ENCODE results near the gene HDGF. TPM values are rescaled to one million over a fixed set of nuclear protein-coding genes. Genes with fewer than 3 reads are reported as not detected.

Gene HDGF
- total RNA-seq, 2 experiments from 2014 or later, result 357 to 365 TPM

GRCh38 chr1:156705321-156705917 lies 46.1 kb downstream of the HDGF start, which contains the start of gene CRABP2:
CRABP2 (minus strand) TSS chr1:156705583; CDS start chr1:156705446, 137 bp downstream.
- H3K4me1 Mint-ChIP-seq (ENCODE audit: low read depth), result peaks cover 28% of the 10 kb centered on the region
- CTCF ChIA-PET, result interaction anchor here (0.6 to 36.2 kb wide), 15 partner anchors 9 to 185 kb away, joined by 3 to 1179 read pairs (median 6); partner anchors contain the start of genes CRABP2, ISG20L2, METTL25B and MRPL24
- intact Hi-C loops (cut with micrococcal nuclease), result loop anchor here (1.0 to 2.0 kb wide), 2 partner anchors 16 to 45 kb away; no protein-coding TSS in a partner anchor
- POLR2A ChIA-PET, result interaction anchor here (1.5 to 2.0 kb wide), 3 partner anchors 11 to 21 kb away, joined by 5 to 14 read pairs (median 7); no protein-coding TSS in a partner anchor
- DNase-seq, result peak; percentile 30
- H3K27me3 Mint-ChIP-seq, result peaks cover 24% of the 10 kb centered on the region
- H3K9me3 Mint-ChIP-seq, result no peaks in the 10 kb centered on the region
- H3K36me3 Mint-ChIP-seq, result no peaks in the 10 kb centered on the region
- peak within 1 kb of the TSS; percentile 75 for H3K4me3 Mint-ChIP-seq
- H3K27ac Mint-ChIP-seq, result no peak within 1 kb of the TSS

- Mint-ChIP-seq H3K27me3 (peaks cover 24% of the 10 kb centered on the region), H3K9me3 (no peaks in the 10 kb centered on the region), H3K4me3 (peak overlapping the region; percentile 12), H3K4me1 (ENCODE audit: low read depth) (peaks cover 28% of the 10 kb centered on the region), H3K36me3 (no peaks in the 10 kb centered on the region), H3K27ac (no peak overlapping the region)
- ChIA-PET POLR2A (interaction anchor here (2.0 kb wide), 1 partner anchor 15 kb away, joined by 14 read pairs; no protein-coding TSS in a partner anchor), CTCF (interaction anchor here (1.2 to 36.2 kb wide), 9 partner anchors 9 to 186 kb away, joined by 3 to 1179 read pairs (median 14); partner anchors contain the start of genes CRABP2, ISG20L2, METTL25B and MRPL24)
- DNase-seq, result peak; percentile 74
- intact Hi-C loops (cut with micrococcal nuclease), result loop anchor here (1.0 to 2.0 kb wide), 2 partner anchors 16 to 44 kb away; no protein-coding TSS in a partner anchor
These were observed 46.5 kb downstream of the HDGF start for GRCh38 chr1:156704930-156705320.

- Mint-ChIP-seq H3K4me3 (no peak overlapping the region), H3K27me3 (peaks cover 28% of the 10 kb centered on the region)
- CTCF ChIA-PET, result interaction anchor here (1.1 to 36.2 kb wide), 6 partner anchors 10 to 187 kb away, joined by 3 to 1179 read pairs (median 26); partner anchors contain the start of genes BCAN, CRABP2, ISG20L2 and METTL25B
These were observed 47.2 kb downstream of the HDGF start for GRCh38 chr1:156704166-156704711.

GRCh38 chr1:156703741-156704140 lies 47.7 kb downstream of the HDGF start:
- H3K27ac Mint-ChIP-seq, result no peak overlapping the region
- intact Hi-C loops (cut with micrococcal nuclease), result loop anchor here (2.0 kb wide), 1 partner anchor 43 kb away; no protein-coding TSS in a partner anchor
- ChIA-PET CTCF (interaction anchor here (1.1 to 36.2 kb wide), 6 partner anchors 11 to 187 kb away, joined by 3 to 1179 read pairs (median 26); partner anchors contain the start of genes BCAN, CRABP2, ISG20L2 and METTL25B), POLR2A (no interaction called here)
- no peaks in the 10 kb centered on the region for H3K9me3 Mint-ChIP-seq
- no peak overlapping the region for H3K4me3 Mint-ChIP-seq
- peaks cover 28% of the 10 kb centered on the region for H3K27me3 Mint-ChIP-seq
- peaks cover 28% of the 10 kb centered on the region for H3K4me1 Mint-ChIP-seq (ENCODE audit: low read depth)
- DNase-seq, result no peak
- no peaks in the 10 kb centered on the region for H3K36me3 Mint-ChIP-seq

More at GRCh38 chr1:156704166-156704711, 47.2 kb downstream of the HDGF start:
- Mint-ChIP-seq H3K4me1 (ENCODE audit: low read depth) (peaks cover 28% of the 10 kb centered on the region), H3K9me3 (no peaks in the 10 kb centered on the region), H3K36me3 (no peaks in the 10 kb centered on the region), H3K27ac (no peak overlapping the region)
- POLR2A ChIA-PET, result no interaction called here
- intact Hi-C loops (cut with micrococcal nuclease), result loop anchor here (2.0 kb wide), 1 partner anchor 43 kb away; no protein-coding TSS in a partner anchor
- DNase-seq, result no peak

- POLR2A ChIA-PET, result no interaction called here
- CTCF ChIA-PET, result interaction anchor here (1.1 to 36.2 kb wide), 5 partner anchors 11 to 62 kb away, joined by 3 to 1179 read pairs (median 47); partner anchors contain the start of genes BCAN, CRABP2, ISG20L2 and METTL25B
- no peak overlapping the region for H3K4me3 Mint-ChIP-seq
- intact Hi-C loops (cut with micrococcal nuclease), result no loop called here
- H3K27ac Mint-ChIP-seq, result no peak overlapping the region
- H3K36me3 Mint-ChIP-seq, result no peaks in the 10 kb centered on the region
- no peaks in the 10 kb centered on the region for H3K9me3 Mint-ChIP-seq
- no peak for DNase-seq
- peaks cover 28% of the 10 kb centered on the region for H3K4me1 Mint-ChIP-seq (ENCODE audit: low read depth)
- H3K27me3 Mint-ChIP-seq, result peaks cover 28% of the 10 kb centered on the region
These were observed 48.1 kb downstream of the HDGF start for GRCh38 chr1:156703336-156703735.

GRCh38 chr1:156700736-156701531 lies 50.5 kb downstream of the HDGF start:
- Mint-ChIP-seq H3K9me3 (no peaks in the 10 kb centered on the region), H3K27ac (no peak overlapping the region), H3K36me3 (no peaks in the 10 kb centered on the region), H3K4me3 (no peak overlapping the region), H3K4me1 (ENCODE audit: low read depth) (peaks cover 18% of the 10 kb centered on the region), H3K27me3 (peaks cover 40% of the 10 kb centered on the region)
- ChIA-PET POLR2A (interaction anchor here (0.6 kb wide), 1 partner anchor 40 kb away, joined by 3 read pairs; no protein-coding TSS in a partner anchor), CTCF (interaction anchor here (0.5 to 36.2 kb wide), 3 partner anchors 10 to 117 kb away, joined by 3 to 1179 read pairs (median 1179); partner anchors contain the start of genes CRABP2, ISG20L2, METTL25B and NES)
- no peak for DNase-seq
- intact Hi-C loops (cut with micrococcal nuclease), result no loop called here

- no peak overlapping the region for H3K27ac Mint-ChIP-seq
- ChIA-PET POLR2A (no interaction called here), CTCF (interaction anchor here (1.5 to 36.2 kb wide), 3 partner anchors 8 to 161 kb away, joined by 3 to 1179 read pairs (median 1179); partner anchors contain the start of genes CRABP2, ISG20L2, METTL25B and NES)
- intact Hi-C loops (cut with micrococcal nuclease), result no loop called here
- no peaks in the 10 kb centered on the region for H3K9me3 Mint-ChIP-seq
- no peak for DNase-seq
- H3K4me1 Mint-ChIP-seq (ENCODE audit: low read depth), result no peaks in the 10 kb centered on the region
- H3K36me3 Mint-ChIP-seq, result no peaks in the 10 kb centered on the region
- H3K4me3 Mint-ChIP-seq, result no peak overlapping the region
- peaks cover 32% of the 10 kb centered on the region for H3K27me3 Mint-ChIP-seq
These were observed 52.5 kb downstream of the HDGF start for GRCh38 chr1:156698995-156699394.

- Mint-ChIP-seq H3K36me3 (no peaks in the 10 kb centered on the region), H3K4me3 (no peak overlapping the region), H3K27ac (no peak overlapping the region), H3K27me3 (peaks cover 39% of the 10 kb centered on the region), H3K4me1 (ENCODE audit: low read depth) (peaks cover 3% of the 10 kb centered on the region), H3K9me3 (no peaks in the 10 kb centered on the region)
- intact Hi-C loops (cut with micrococcal nuclease), result no loop called here
- ChIA-PET CTCF (interaction anchor here (1.5 to 36.2 kb wide), 3 partner anchors 7 to 162 kb away, joined by 3 to 1179 read pairs (median 1179); partner anchors contain the start of genes CRABP2, ISG20L2, METTL25B and NES), POLR2A (no interaction called here)
- DNase-seq, result no peak
These were observed 54.0 kb downstream of the HDGF start for GRCh38 chr1:156697481-156697880.

GRCh38 chr1:156696755-156697154 lies 54.7 kb downstream of the HDGF start:
- Mint-ChIP-seq H3K4me3 (no peak overlapping the region), H3K9me3 (no peaks in the 10 kb centered on the region), H3K27ac (no peak overlapping the region), H3K27me3 (peaks cover 45% of the 10 kb centered on the region), H3K36me3 (no peaks in the 10 kb centered on the region), H3K4me1 (ENCODE audit: low read depth) (peaks cover 6% of the 10 kb centered on the region)
- intact Hi-C loops (cut with micrococcal nuclease), result no loop called here
- no peak for DNase-seq
- ChIA-PET CTCF (interaction anchor here (36.2 kb wide), 1 partner anchor 18 kb away, joined by 1179 read pairs; the partner anchor contains the start of genes CRABP2, ISG20L2 and METTL25B), POLR2A (no interaction called here)

GRCh38 chr1:156694690-156694962 lies 56.8 kb downstream of the HDGF start:
- Mint-ChIP-seq H3K36me3 (no peaks in the 10 kb centered on the region), H3K4me3 (no peak overlapping the region), H3K27ac (no peak overlapping the region), H3K27me3 (peaks cover 61% of the 10 kb centered on the region), H3K9me3 (no peaks in the 10 kb centered on the region), H3K4me1 (ENCODE audit: low read depth) (peaks cover 8% of the 10 kb centered on the region)
- no peak for DNase-seq
- intact Hi-C loops (cut with micrococcal nuclease), result no loop called here
- CTCF ChIA-PET, result interaction anchor here (0.6 to 36.2 kb wide), 3 partner anchors 20 to 167 kb away, joined by 3 to 1179 read pairs (median 3); partner anchors contain the start of genes CRABP2, ISG20L2 and METTL25B
- POLR2A ChIA-PET, result interaction anchor here (0.6 kb wide), 1 partner anchor 72 kb away, joined by 5 read pairs; no protein-coding TSS in a partner anchor

Data from activated CD4-positive, alpha-beta memory T cell treated with anti-CD3 and anti-CD28 coated beads for 36 hours (primary cell).